ENCODE data around the gene NUDCD2. TPM values are rescaled to one million over a fixed set of nuclear protein-coding genes. Genes with fewer than 3 reads are reported as not detected.

Gene NUDCD2
- total RNA-seq, 1 donor from 2014 or later = 68.2 TPM

DNA sequence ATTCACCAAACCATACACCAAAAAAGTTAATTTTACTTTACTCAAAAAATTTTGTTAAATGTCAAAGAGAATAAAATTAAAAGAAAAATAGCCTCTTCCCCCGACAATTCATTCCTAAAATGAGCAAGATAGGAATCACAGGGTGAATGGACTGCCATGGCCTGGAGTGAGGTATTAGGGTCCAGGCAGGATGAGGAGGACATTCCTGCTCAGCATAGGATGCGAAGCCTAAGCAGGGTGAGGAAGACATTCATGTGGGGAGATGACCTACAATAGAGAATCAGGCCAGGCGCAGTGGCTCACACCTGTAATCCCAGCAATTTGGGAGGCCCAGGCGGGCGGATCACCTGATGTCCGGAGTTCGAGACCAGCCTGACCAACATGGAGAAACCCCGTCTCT lies 8.4 kb downstream of the NUDCD2 start:
- H3K9me3 ChIP-seq (ENCODE audit: low read depth) = no peaks in the 10 kb centered on the region
- H3K4me1 ChIP-seq = no peaks in the 10 kb centered on the region
- Mint-ChIP-seq H3K4me1 (peaks cover 3% of the 10 kb centered on the region), H3K27ac (no peak overlapping the region), H3K27me3 (ENCODE audit: insufficient read depth, low read depth) (no peaks in the 10 kb centered on the region), H3K4me3 (no peak overlapping the region), H3K36me3 (peaks cover 53% of the 10 kb centered on the region), H3K9me3 (no peaks in the 10 kb centered on the region)
- H3K4me2 ChIP-seq = no peak overlapping the region
- H3K4me3 ChIP-seq = no peak overlapping the region
- no peaks in the 10 kb centered on the region for H3K27me3 ChIP-seq
- peaks cover 44% of the 10 kb centered on the region for H3K36me3 ChIP-seq
- no peaks in the 10 kb centered on the region for H4K20me1 ChIP-seq (ENCODE audit: low read depth)
- no peak overlapping the region for H3K27ac ChIP-seq
- H3F3A ChIP-seq (ENCODE audit: low read depth) = peaks cover 50% of the 10 kb centered on the region
- peaks cover 9% of the 10 kb centered on the region for H3K79me2 ChIP-seq (ENCODE audit: low read depth)
- H3K9ac ChIP-seq = no peak overlapping the region
- DNase-seq (ENCODE audit: low spot score) = no peak
- no peak for TF ChIP-seq EZH2 (IDR thresholded peaks at IDR 0.05)
- no peak for TF ChIP-seq EZH2phosphoT487 (IDR thresholded peaks at IDR 0.05)
- TF ChIP-seq, protein P1, sequence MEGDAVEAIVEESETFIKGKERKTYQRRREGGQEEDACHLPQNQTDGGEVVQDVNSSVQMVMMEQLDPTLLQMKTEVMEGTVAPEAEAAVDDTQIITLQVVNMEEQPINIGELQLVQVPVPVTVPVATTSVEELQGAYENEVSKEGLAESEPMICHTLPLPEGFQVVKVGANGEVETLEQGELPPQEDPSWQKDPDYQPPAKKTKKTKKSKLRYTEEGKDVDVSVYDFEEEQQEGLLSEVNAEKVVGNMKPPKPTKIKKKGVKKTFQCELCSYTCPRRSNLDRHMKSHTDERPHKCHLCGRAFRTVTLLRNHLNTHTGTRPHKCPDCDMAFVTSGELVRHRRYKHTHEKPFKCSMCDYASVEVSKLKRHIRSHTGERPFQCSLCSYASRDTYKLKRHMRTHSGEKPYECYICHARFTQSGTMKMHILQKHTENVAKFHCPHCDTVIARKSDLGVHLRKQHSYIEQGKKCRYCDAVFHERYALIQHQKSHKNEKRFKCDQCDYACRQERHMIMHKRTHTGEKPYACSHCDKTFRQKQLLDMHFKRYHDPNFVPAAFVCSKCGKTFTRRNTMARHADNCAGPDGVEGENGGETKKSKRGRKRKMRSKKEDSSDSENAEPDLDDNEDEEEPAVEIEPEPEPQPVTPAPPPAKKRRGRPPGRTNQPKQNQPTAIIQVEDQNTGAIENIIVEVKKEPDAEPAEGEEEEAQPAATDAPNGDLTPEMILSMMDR (IDR thresholded peaks at IDR 0.05) = no peak
- H2AFZ ChIP-seq (replicated peaks) = no peak overlapping the region

DNA sequence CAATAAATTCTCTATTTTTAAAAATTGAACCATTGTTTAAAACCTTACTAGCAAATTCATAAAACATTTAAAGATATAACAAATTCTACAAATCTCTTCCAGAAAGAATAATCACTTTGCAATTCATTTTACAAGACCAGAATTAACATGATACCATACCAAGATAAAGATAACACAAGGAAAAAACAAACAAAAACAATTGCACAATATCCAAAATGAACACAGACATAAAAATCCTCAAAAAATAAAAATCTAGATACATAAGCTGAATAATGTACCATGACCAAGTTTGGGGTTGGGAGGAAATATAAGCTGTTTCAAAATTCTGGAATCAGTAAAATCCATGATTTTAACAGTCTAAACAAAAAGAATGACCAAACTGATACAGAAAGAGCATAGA lies 11.4 kb downstream of the NUDCD2 start:
- no peaks in the 10 kb centered on the region for H3K27me3 ChIP-seq
- no peaks in the 10 kb centered on the region for H3K4me1 ChIP-seq
- Mint-ChIP-seq H3K27ac (no peak overlapping the region), H3K4me3 (no peak overlapping the region), H3K4me1 (no peaks in the 10 kb centered on the region), H3K9me3 (no peaks in the 10 kb centered on the region), H3K36me3 (peaks cover 44% of the 10 kb centered on the region), H3K27me3 (ENCODE audit: insufficient read depth, low read depth) (no peaks in the 10 kb centered on the region)
- H4K20me1 ChIP-seq (ENCODE audit: low read depth) = peaks cover 5% of the 10 kb centered on the region
- no peak for DNase-seq (ENCODE audit: low spot score)
- H3F3A ChIP-seq (ENCODE audit: low read depth) = peaks cover 70% of the 10 kb centered on the region
- H3K4me3 ChIP-seq = no peak overlapping the region
- no peak overlapping the region for H3K4me2 ChIP-seq
- H3K27ac ChIP-seq = no peak overlapping the region
- H3K9me3 ChIP-seq (ENCODE audit: low read depth) = no peaks in the 10 kb centered on the region
- TF ChIP-seq EZH2phosphoT487 (IDR thresholded peaks at IDR 0.05) (no peak), EZH2 (IDR thresholded peaks at IDR 0.05) (no peak)
- TF ChIP-seq, protein P1 (IDR thresholded peaks at IDR 0.05) = no peak
- H3K79me2 ChIP-seq (ENCODE audit: low read depth) = peaks cover 23% of the 10 kb centered on the region
- H3K36me3 ChIP-seq = peaks cover 45% of the 10 kb centered on the region
- no peak overlapping the region for H2AFZ ChIP-seq (replicated peaks)
- H3K9ac ChIP-seq = no peak overlapping the region

DNA sequence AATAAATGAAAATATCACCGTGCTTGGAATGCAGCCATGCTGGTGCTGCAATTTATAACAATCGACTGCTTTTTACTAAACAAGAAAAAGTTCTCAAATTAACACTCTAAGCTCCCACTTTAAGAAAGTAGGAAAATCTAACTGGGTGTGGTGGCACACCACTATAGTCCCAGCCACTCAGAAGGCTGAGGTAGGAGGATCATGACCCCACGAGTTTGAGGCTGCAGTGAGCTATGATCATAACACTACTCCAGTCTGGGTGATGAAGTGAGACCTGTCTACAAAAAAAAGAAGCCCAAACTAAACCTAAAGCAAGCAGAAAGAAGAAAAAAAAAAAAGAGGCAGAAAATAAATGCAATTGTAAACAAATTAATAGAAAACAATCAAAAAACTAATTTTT lies 12.0 kb downstream of the NUDCD2 start:
- Histone ChIP-seq H3K4me1 (no peaks in the 10 kb centered on the region), H3K4me3 (no peak overlapping the region), H3K4me2 (no peak overlapping the region), H4K20me1 (ENCODE audit: low read depth) (peaks cover 7% of the 10 kb centered on the region), H2AFZ (replicated peaks) (no peak overlapping the region), H3K79me2 (ENCODE audit: low read depth) (peaks cover 26% of the 10 kb centered on the region), H3K9ac (no peak overlapping the region), H3K27ac (no peak overlapping the region), H3F3A (ENCODE audit: low read depth) (peaks cover 70% of the 10 kb centered on the region), H3K9me3 (ENCODE audit: low read depth) (no peaks in the 10 kb centered on the region), H3K27me3 (no peaks in the 10 kb centered on the region), H3K36me3 (peaks cover 47% of the 10 kb centered on the region)
- Mint-ChIP-seq H3K9me3 (no peaks in the 10 kb centered on the region), H3K4me3 (no peak overlapping the region), H3K27ac (no peak overlapping the region), H3K27me3 (ENCODE audit: insufficient read depth, low read depth) (no peaks in the 10 kb centered on the region), H3K4me1 (no peaks in the 10 kb centered on the region), H3K36me3 (peaks cover 44% of the 10 kb centered on the region)
- no peak for TF ChIP-seq EZH2phosphoT487 (IDR thresholded peaks at IDR 0.05)
- TF ChIP-seq, protein P1 (IDR thresholded peaks at IDR 0.05) = no peak
- TF ChIP-seq EZH2 (IDR thresholded peaks at IDR 0.05) = no peak
- no peak for DNase-seq (ENCODE audit: low spot score)
